ENCODE data around the gene CELSR2.

GRCh38 chr1:109213345-109213823 lies 36.0 kb upstream of the CELSR2 start:
- TF ChIP-seq ZNF776 (tag by site-specific recombination; IDR thresholded peaks at IDR 0.05; ENCODE audit: borderline replicate concordance) (no peak), CTCF (tag by site-specific recombination; IDR thresholded peaks at IDR 0.05) (no peak), MYNN (tag by site-specific recombination; IDR thresholded peaks at IDR 0.05; ENCODE audit: borderline replicate concordance) (no peak), ZNF324 (tag by site-specific recombination; IDR thresholded peaks at IDR 0.05) (no peak), YY1 (tag by site-specific recombination; IDR thresholded peaks at IDR 0.05) (no peak), ZNF248 (tag by site-specific recombination; IDR thresholded peaks at IDR 0.05) (no peak), ZNF175 (tag by site-specific recombination; IDR thresholded peaks at IDR 0.05) (no peak), ZNF148 (tag by site-specific recombination; IDR thresholded peaks at IDR 0.05; ENCODE audit: borderline replicate concordance) (no peak), ZNF768 (tag by site-specific recombination; IDR thresholded peaks at IDR 0.05) (no peak), ZNF660 (tag by site-specific recombination; IDR thresholded peaks at IDR 0.05) (no peak; the same call in 1 of the 2 replicates)
